Measurements from ENCODE around the gene XYLT1. TPM values are rescaled to one million over a fixed set of nuclear protein-coding genes. Genes with fewer than 3 reads are reported as not detected.

Gene XYLT1
- total RNA-seq, 1 experiment from 2014 or later: 14.5 TPM

DNA sequence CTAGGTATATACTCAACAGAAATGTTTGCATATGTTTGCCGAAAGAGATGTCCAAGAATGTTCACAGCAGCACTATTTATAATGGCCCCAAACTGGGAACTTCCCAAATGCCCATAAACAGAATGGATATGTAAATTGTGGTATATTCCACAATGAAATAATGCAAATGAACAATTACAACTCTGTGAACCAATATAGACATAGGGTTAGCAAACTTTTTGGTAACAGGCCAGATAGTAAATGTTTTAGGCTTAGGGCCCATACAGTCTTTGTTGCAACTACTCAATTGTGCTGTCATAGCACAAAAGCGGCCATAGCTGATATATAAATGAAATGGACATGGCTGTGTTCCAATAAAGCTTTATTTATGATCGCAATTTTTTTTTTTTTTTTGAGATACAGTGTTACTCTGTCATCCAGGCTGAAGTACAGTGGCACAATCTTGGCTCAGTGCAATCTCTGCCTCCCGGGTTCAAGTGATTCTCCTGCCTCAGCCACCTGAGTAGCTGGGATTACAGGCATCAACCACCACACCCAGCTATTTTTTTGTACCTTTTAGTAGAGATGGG lies 16.5 kb downstream of the XYLT1 start:
- DNase-seq: no peak
- no peak overlapping the region for H3K56ac ChIP-seq (ENCODE audit: insufficient read length, low read depth, low read length)
- H2AK5ac ChIP-seq (ENCODE audit: insufficient read length, low read length): no peak overlapping the region
- H3K14ac ChIP-seq (ENCODE audit: insufficient read depth, low read length): no peak overlapping the region
- no peak overlapping the region for H3K4me3 Mint-ChIP-seq
- no peaks in the 10 kb centered on the region for H3K4me1 ChIP-seq (ENCODE audit: insufficient read depth, low read length)
- peaks cover 0 to 3% (median 2%) of the 10 kb centered on the region in 3 experiments; a peak in 3 of 7 replicates for H3K36me3 Mint-ChIP-seq (ENCODE audit: insufficient read depth in 1 of 3, low read depth in 3 of 3)
- no peaks in the 10 kb centered on the region for H3K9me3 ChIP-seq (ENCODE audit: control insufficient read depth, low read depth, low read length)
- TF ChIP-seq, protein P1, sequence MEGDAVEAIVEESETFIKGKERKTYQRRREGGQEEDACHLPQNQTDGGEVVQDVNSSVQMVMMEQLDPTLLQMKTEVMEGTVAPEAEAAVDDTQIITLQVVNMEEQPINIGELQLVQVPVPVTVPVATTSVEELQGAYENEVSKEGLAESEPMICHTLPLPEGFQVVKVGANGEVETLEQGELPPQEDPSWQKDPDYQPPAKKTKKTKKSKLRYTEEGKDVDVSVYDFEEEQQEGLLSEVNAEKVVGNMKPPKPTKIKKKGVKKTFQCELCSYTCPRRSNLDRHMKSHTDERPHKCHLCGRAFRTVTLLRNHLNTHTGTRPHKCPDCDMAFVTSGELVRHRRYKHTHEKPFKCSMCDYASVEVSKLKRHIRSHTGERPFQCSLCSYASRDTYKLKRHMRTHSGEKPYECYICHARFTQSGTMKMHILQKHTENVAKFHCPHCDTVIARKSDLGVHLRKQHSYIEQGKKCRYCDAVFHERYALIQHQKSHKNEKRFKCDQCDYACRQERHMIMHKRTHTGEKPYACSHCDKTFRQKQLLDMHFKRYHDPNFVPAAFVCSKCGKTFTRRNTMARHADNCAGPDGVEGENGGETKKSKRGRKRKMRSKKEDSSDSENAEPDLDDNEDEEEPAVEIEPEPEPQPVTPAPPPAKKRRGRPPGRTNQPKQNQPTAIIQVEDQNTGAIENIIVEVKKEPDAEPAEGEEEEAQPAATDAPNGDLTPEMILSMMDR (conservative IDR thresholded peaks at IDR 0.05): no peak
- no peak overlapping the region for H3K18ac ChIP-seq (ENCODE audit: insufficient read length, low read depth, low read length)
- peaks cover 24 to 29% of the 10 kb centered on the region in 2 experiments for H3K4me1 Mint-ChIP-seq
- no peaks in the 10 kb centered on the region for H3K79me1 ChIP-seq (ENCODE audit: insufficient read depth, low read depth, low read length, poor library complexity, severe bottlenecking)
- H3T11ph ChIP-seq (ENCODE audit: low read length): no peak overlapping the region
- H3K27ac ChIP-seq (ENCODE audit: insufficient read length, low read depth, low read length): no peak overlapping the region
- H4K8ac ChIP-seq (replicated peaks; ENCODE audit: insufficient read length, low read depth, low read length): no peak overlapping the region
- no peaks in the 10 kb centered on the region for H3K23me2 ChIP-seq (ENCODE audit: insufficient read length, low read depth, low read length, poor library complexity, severe bottlenecking)
- H4K91ac ChIP-seq (ENCODE audit: insufficient read length, low read depth, low read length): no peak overlapping the region
- no CpG with 5 or more reads among the region's 4 CpGs for WGBS (ENCODE audit: extremely low coverage, insufficient read length, low lambda C conversion rate)
- no peaks in the 10 kb centered on the region for H3K27me3 Mint-ChIP-seq (ENCODE audit: low read depth)
- no peak overlapping the region for H2BK20ac ChIP-seq (ENCODE audit: low read depth, low read length, poor library complexity, severe bottlenecking)
- 0 out of 2 replicates have a peak, but pooled peaks cover 1% of the 10 kb centered on the region for H3K79me2 ChIP-seq (ENCODE audit: insufficient read depth, low read length)
- no peaks in the 10 kb centered on the region for H4K20me1 ChIP-seq (ENCODE audit: control insufficient read depth, insufficient read depth, insufficient read length)
- no peak overlapping the region for H4K5ac ChIP-seq (ENCODE audit: insufficient read length, low read depth, low read length)
- no peak overlapping the region for H3K27ac Mint-ChIP-seq
- H2BK15ac ChIP-seq (ENCODE audit: low read depth, low read length): no peak overlapping the region
- no peak overlapping the region for H3K23ac ChIP-seq (ENCODE audit: insufficient read length, low read depth, low read length)
- no peak overlapping the region for H3K4me2 ChIP-seq (ENCODE audit: insufficient read depth, insufficient read length, low read length)
- H3K27me3 ChIP-seq (ENCODE audit: insufficient read depth, low read length): no peaks in the 10 kb centered on the region
- H2BK120ac ChIP-seq (ENCODE audit: low read depth, low read length, poor library complexity, severe bottlenecking): no peak overlapping the region
- H2BK12ac ChIP-seq (ENCODE audit: insufficient read length, low read depth, low read length): no peak overlapping the region
- no peaks in the 10 kb centered on the region for H3K9me3 Mint-ChIP-seq
- H3K4ac ChIP-seq (ENCODE audit: low read depth, low read length): no peak overlapping the region
- H3K9ac ChIP-seq (ENCODE audit: extremely low read depth, insufficient read length, low read length): no peak overlapping the region
- H2AFZ ChIP-seq (ENCODE audit: low read length): no peak overlapping the region
- H2BK5ac ChIP-seq (ENCODE audit: insufficient read length, low read length): no peak overlapping the region

All from H9 (cell line).